GM19043 (cell line): Measurements from ENCODE around the gene DNAH2.

Source experiments
- ATAC-seq: cut with Tn5 transposase; IDR thresholded peaks from one replicate; pipeline ENCODE4 v1.9.1; 2021; ENCODE audit warnings: low read depth; ENCODE audit not compliant: unreplicated experiment

The DNAH2 gene

GRCh38 chr17:7703584-7704479, 13.7 kb upstream of the DNAH2 start:
- no peak for ATAC-seq

GRCh38 chr17:7704601-7705268, 12.8 kb upstream of the DNAH2 start, which contains the start of gene EFNB3:
TSS of gene EFNB3 (plus strand) at chr17:7705202. CDS start at chr17:7705599, 397 bp downstream.
- no peak for ATAC-seq

GRCh38 chr17:7705269-7706255, 12.0 kb upstream of the DNAH2 start:
- no peak for ATAC-seq

GRCh38 chr17:7706631-7707354, 10.8 kb upstream of the DNAH2 start:
- ATAC-seq: no peak

- ATAC-seq: no peak
These were observed 10.1 kb upstream of the DNAH2 start for GRCh38 chr17:7707446-7707845.

- no peak for ATAC-seq
These were observed 9.4 kb upstream of the DNAH2 start for GRCh38 chr17:7707858-7708750.

- no peak for ATAC-seq
These were observed 8.5 kb upstream of the DNAH2 start for GRCh38 chr17:7709031-7709430.

- no peak for ATAC-seq
These were observed 7.2 kb upstream of the DNAH2 start for GRCh38 chr17:7710301-7710700.

- no peak for ATAC-seq
These were observed 6.3 kb upstream of the DNAH2 start for GRCh38 chr17:7711051-7711755.

- no peak for ATAC-seq
These were observed 5.3 kb upstream of the DNAH2 start for GRCh38 chr17:7712111-7712771.

GRCh38 chr17:7713782-7714181, 3.8 kb upstream of the DNAH2 start:
- ATAC-seq: no peak

- no peak for ATAC-seq
These were observed 2.6 kb upstream of the DNAH2 start for GRCh38 chr17:7714721-7715594.

- ATAC-seq: no peak
These were observed 1.3 kb upstream of the DNAH2 start for GRCh38 chr17:7715936-7716886.

GRCh38 chr17:7717756-7718350, 309 bp downstream of the DNAH2 start:
- ATAC-seq: no peak

- ATAC-seq: no peak
These were observed 2.1 kb downstream of the DNAH2 start for GRCh38 chr17:7719661-7720060.
